GM23338 (cell line): ENCODE data around the gene APOM. TPM values are rescaled to one million over a fixed set of nuclear protein-coding genes. Genes with fewer than 3 reads are reported as not detected.

ENCODE experiments used
- ATAC-seq: fragments of 200-7000 bp; cut with Tn5 transposase; 3 replicates; pipeline ENCODE4 v1.9.1; 2020
- DNase-seq: peaks from one replicate; pipeline ENCODE4 v3.0.0-alpha.2; 2015; ENCODE audit warnings: low spot score
- H2AFZ ChIP-seq: fragments of 200-600 bp; sonication (generic); 2 replicates; pipeline ENCODE4 v1.8.0; 2016; ENCODE audit warnings: antibody characterized with exemption, mild to moderate bottlenecking, moderate library complexity
- H3F3A ChIP-seq: fragments of 200-600 bp; sonication (generic); replicated peaks from 2 replicates; pipeline ENCODE4 v1.8.0; 2017; ENCODE audit warnings: antibody characterized with exemption, mixed run types, low read depth
- H3K27ac ChIP-seq: fragments of 200-600 bp; sonication (generic); 2 replicates; pipeline ENCODE4 v1.6.1; 2016; ENCODE audit warnings: low read depth
- H3K27me3 ChIP-seq: fragments of 200-600 bp; sonication (generic); 2 replicates; pipeline ENCODE4 v1.8.0; 2016; ENCODE audit warnings: mild to moderate bottlenecking, mixed run types, moderate library complexity; ENCODE audit not compliant: insufficient read depth
- H3K36me3 ChIP-seq: fragments of 200-600 bp; sonication (generic); 2 replicates; pipeline ENCODE4 v1.8.0; 2016; ENCODE audit warnings: mild to moderate bottlenecking; ENCODE audit not compliant: insufficient read depth
- H3K4me1 ChIP-seq: fragments of 200-600 bp; sonication (generic); 2 replicates; pipeline ENCODE4 v1.8.0; 2016; ENCODE audit warnings: mild to moderate bottlenecking, moderate library complexity; ENCODE audit not compliant: insufficient read depth
- H3K4me2 ChIP-seq: fragments of 200-600 bp; sonication (generic); 2 replicates; pipeline ENCODE4 v1.7.1; 2017; ENCODE audit warnings: mixed run types
- H3K4me3 ChIP-seq: fragments of 200-600 bp; sonication (generic); 2 replicates; pipeline ENCODE4 v1.6.1; 2016; ENCODE audit warnings: mixed run types
- H3K79me2 ChIP-seq: fragments of 200-600 bp; sonication (generic); replicated peaks from 2 replicates; pipeline ENCODE4 v1.8.0; 2017; ENCODE audit warnings: mild to moderate bottlenecking; ENCODE audit not compliant: insufficient read depth
- H3K9me2 ChIP-seq: fragments of 200-600 bp; sonication (generic); 2 replicates; pipeline ENCODE4 v1.8.0; 2017; ENCODE audit not compliant: insufficient read depth
- H4K20me1 ChIP-seq: fragments of 200-600 bp; sonication (generic); replicated peaks from 2 replicates; pipeline ENCODE4 v1.8.0; 2017; ENCODE audit warnings: mild to moderate bottlenecking; ENCODE audit not compliant: insufficient read depth
- H3K27ac Mint-ChIP-seq: 2 replicates; pipeline ENCODE4 v1.8.0; 2020; ENCODE audit warnings: inconsistent platforms, mild to moderate bottlenecking, moderate library complexity, mixed read lengths
- H3K27me3 Mint-ChIP-seq: 3 replicates; pipeline ENCODE4 v1.8.0; 2022; ENCODE audit warnings: low read depth, mild to moderate bottlenecking, moderate library complexity, mixed read lengths, inconsistent platforms; ENCODE audit not compliant: insufficient read depth, poor library complexity
- H3K36me3 Mint-ChIP-seq: 3 replicates; pipeline ENCODE4 v1.8.0; 2021; ENCODE audit warnings: low read depth, mild to moderate bottlenecking, inconsistent platforms, moderate library complexity, mixed read lengths
- H3K4me1 Mint-ChIP-seq: 3 replicates; pipeline ENCODE4 v1.8.0; 2020; ENCODE audit warnings: mild to moderate bottlenecking, inconsistent platforms, mixed read lengths
- H3K4me3 Mint-ChIP-seq: 3 replicates; pipeline ENCODE4 v1.8.0; 2021; ENCODE audit warnings: moderate library complexity, mild to moderate bottlenecking, inconsistent platforms, mixed read lengths
- H3K9me3 Mint-ChIP-seq: 3 replicates; pipeline ENCODE4 v1.8.0; 2020; ENCODE audit warnings: moderate library complexity, mild to moderate bottlenecking, inconsistent platforms, mixed read lengths
- CREB1 ChIP-seq: fragments of 250-450 bp; sonication (Bioruptor Pico); IDR thresholded peaks from 2 replicates; pipeline ENCODE4 v1.5.0; 2020; ENCODE audit warnings: low read depth, mild to moderate bottlenecking, moderate library complexity
- EZH2 ChIP-seq: fragments of 200-600 bp; sonication (generic); IDR thresholded peaks from one replicate; pipeline ENCODE4 v1.8.0; 2017; ENCODE audit warnings: antibody characterized with exemption, mild to moderate bottlenecking, low read depth; ENCODE audit not compliant: unreplicated experiment
- POLR2AphosphoS5 ChIP-seq: IDR thresholded peaks from 2 replicates; pipeline ENCODE4 v1.6.1; 2016; ENCODE audit warnings: antibody characterized with exemption, low read depth
- ZNF114 ChIP-seq: fragments of 250-450 bp; sonication (Bioruptor Pico); IDR thresholded peaks from 2 replicates; pipeline ENCODE4 v1.5.0; 2020; ENCODE audit warnings: mild to moderate bottlenecking, moderate library complexity
- polyA plus RNA-seq: library from polyadenylated mRNA; unstranded; fragments of >200 nt; fragmentation: Nextera tagmentation; extraction: Ambion mirVana; gene quantifications from 2 replicates; pipeline ENCODE4 v1.2.1, GENCODE V29; 2016
- total RNA-seq: library from RNA; depleted of rRNA; stranded (reverse); fragments of >200 nt; shearing (Covaris generic); gene quantifications from 2 replicates; pipeline ENCODE4 v1.2.3, GENCODE V29; 2014
- TF ChIP-seq, protein P1 (sequence below): IDR thresholded peaks from 2 replicates; pipeline ENCODE4 v1.6.1; 2016; ENCODE audit warnings: antibody characterized with exemption
- TF ChIP-seq, protein P2 (sequence below), 2 experiments: fragments of 200-600 bp in 1 of 2; sonication (generic) in 1 of 2; conservative IDR thresholded peaks; 2 replicates each; pipeline versions ENCODE4 v1.5.1 to v1.6.1; 2016 to 2017; ENCODE audit warnings: antibody characterized with exemption in 2 of 2, low read depth in 2 of 2, mild to moderate bottlenecking in 2 of 2, moderate library complexity in 1 of 2
- TF ChIP-seq, protein P3 (sequence below): IDR thresholded peaks from one replicate; pipeline ENCODE4 v1.6.1; 2018; ENCODE audit warnings: antibody characterized with exemption; ENCODE audit not compliant: unreplicated experiment

The APOM gene
- total and polyA plus RNA-seq, 2 experiments from 2014 or later, result 1.2 to 10.7 TPM

DNA sequence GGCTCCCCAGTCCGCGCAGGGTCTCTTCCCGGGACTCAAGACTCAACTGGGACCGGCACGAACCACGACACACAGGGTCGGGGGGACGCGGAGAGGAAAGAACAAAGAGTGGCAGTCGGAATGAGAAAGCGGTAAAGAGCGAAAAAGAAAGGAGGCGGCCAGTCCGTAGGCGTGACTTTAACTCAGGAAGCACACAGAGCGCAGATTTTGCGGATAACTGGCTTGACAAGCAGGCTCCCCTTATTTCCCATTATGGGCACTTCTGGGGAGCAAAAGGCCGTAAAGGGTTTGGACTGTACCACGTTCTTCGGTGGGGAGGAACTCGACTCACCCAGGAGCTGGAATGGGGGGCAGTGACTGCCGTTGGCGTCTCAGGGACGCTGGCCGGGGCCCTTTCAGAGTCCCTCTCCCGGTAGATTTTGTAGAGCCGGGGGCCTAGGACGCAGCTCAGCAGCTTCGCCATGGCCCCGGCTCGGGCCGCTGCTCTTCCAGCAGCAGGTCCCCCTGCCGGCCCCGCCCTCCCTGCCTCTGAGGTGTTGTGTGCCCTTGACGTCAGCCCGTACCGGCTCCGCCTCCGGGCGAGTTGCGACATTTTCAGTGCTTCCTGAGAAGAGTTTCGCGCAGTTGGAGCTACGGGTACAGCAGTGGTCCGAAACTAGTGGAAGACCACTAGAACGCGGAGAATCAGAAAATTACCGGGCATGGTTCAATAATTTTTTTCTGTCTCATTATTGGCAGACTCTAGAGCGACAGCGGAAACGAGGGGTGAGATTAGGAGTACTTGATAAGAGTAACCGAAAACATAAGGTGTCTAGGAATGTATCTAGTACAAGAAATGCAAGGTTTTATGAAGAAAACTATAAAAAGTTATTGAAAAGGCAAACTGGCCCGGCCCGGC is 47.4 kb downstream of the APOM start, which contains the start of gene ABHD16A:
TSS of gene ABHD16A (minus strand) at position 506 of the 898 bp plus-strand sequence. CDS start at position 463, 43 bp downstream.
- H3K4me1 ChIP-seq, result peaks cover 5% of the 10 kb centered on the region; the same call in 1 of the 2 replicates
- H3K27ac ChIP-seq, result peak within 1 kb of the TSS; percentile 89
- TF ChIP-seq, protein P1, sequence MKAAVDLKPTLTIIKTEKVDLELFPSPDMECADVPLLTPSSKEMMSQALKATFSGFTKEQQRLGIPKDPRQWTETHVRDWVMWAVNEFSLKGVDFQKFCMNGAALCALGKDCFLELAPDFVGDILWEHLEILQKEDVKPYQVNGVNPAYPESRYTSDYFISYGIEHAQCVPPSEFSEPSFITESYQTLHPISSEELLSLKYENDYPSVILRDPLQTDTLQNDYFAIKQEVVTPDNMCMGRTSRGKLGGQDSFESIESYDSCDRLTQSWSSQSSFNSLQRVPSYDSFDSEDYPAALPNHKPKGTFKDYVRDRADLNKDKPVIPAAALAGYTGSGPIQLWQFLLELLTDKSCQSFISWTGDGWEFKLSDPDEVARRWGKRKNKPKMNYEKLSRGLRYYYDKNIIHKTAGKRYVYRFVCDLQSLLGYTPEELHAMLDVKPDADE, result peak; percentile 63; the same call in 1 of the 2 replicates
- peak; percentile 88 for TF ChIP-seq CREB1 (CRISPR knock-in tag)
- no peak for TF ChIP-seq EZH2
- no peak for TF ChIP-seq ZNF114 (CRISPR knock-in tag)
- peak; percentile 85 for TF ChIP-seq POLR2AphosphoS5
- peaks cover 4% of the 10 kb centered on the region; the same call in 2 of the 3 replicates for H3K36me3 Mint-ChIP-seq
- peak within 1 kb of the TSS; percentile 96 for H3K4me3 Mint-ChIP-seq
- no peaks in the 10 kb centered on the region for H3K9me2 ChIP-seq
- H2AFZ ChIP-seq, result peak within 1 kb of the TSS; percentile 90
- peak within 1 kb of the TSS; percentile 95 for H3K27ac Mint-ChIP-seq
- H3K36me3 ChIP-seq, result no peaks in the 10 kb centered on the region
- peaks cover 14% of the 10 kb centered on the region for H3K79me2 ChIP-seq
- H3K27me3 ChIP-seq, result no peaks in the 10 kb centered on the region
- no peaks in the 10 kb centered on the region for H3K9me3 Mint-ChIP-seq
- peak within 1 kb of the TSS; percentile 80 for H3K4me3 ChIP-seq
- ATAC-seq (peak; percentile 95), DNase-seq (peak; percentile 99)
- H3K4me2 ChIP-seq, result peak within 1 kb of the TSS; percentile 86
- H3F3A ChIP-seq, result peaks cover 3% of the 10 kb centered on the region; the same call in 1 of the 2 replicates
- peaks cover 3% of the 10 kb centered on the region; the same call in 1 of the 2 replicates for H4K20me1 ChIP-seq
- peaks cover 10% of the 10 kb centered on the region for H3K4me1 Mint-ChIP-seq
- peaks cover 11% of the 10 kb centered on the region for H3K27me3 Mint-ChIP-seq

DNA sequence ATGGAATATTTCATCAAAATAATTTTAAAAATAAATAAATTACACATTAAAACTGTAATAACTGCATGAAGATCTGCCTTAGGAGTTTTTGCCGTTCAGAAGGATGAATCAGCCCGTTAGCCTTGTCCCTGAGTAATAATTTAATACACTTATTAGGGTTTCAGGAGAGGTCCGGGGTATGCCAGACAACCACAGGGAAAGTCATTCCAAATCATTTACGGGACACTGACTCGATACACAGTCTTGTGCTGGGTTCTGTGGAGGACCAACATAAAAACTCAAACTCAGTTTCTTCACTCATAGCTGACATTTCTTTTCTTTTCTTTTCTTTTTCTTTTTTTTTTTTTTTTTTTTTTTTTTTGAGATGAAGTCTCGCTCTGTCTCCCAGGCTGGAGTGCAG is 50.2 kb downstream of the APOM start:
- H3K4me1 Mint-ChIP-seq, result peaks cover 13% of the 10 kb centered on the region
- no peak overlapping the region for H3K4me3 Mint-ChIP-seq

More for the DNA sequence above, 50.2 kb downstream of the APOM start:
- Histone ChIP-seq H3K9me2 (no peaks in the 10 kb centered on the region), H4K20me1 (0 out of 2 replicates have a peak, but pooled peaks cover 3% of the 10 kb centered on the region), H3K4me1 (peaks cover 5% of the 10 kb centered on the region; the same call in 1 of the 2 replicates), H3K4me3 (no peak overlapping the region), H3K27me3 (no peaks in the 10 kb centered on the region), H3K79me2 (peaks cover 13% of the 10 kb centered on the region; the same call in 1 of the 2 replicates), H3K36me3 (no peaks in the 10 kb centered on the region), H3F3A (peaks cover 3% of the 10 kb centered on the region; the same call in 1 of the 2 replicates), H3K27ac (no peak overlapping the region), H3K4me2 (no peak overlapping the region), H2AFZ (no peak overlapping the region)
- Mint-ChIP-seq H3K9me3 (no peaks in the 10 kb centered on the region), H3K27me3 (peaks cover 14% of the 10 kb centered on the region), H3K36me3 (no peaks in the 10 kb centered on the region; the same call in 2 of the 3 replicates), H3K27ac (no peak overlapping the region)
- DNase-seq (no peak), ATAC-seq (no peak)
- TF ChIP-seq, protein P2, sequence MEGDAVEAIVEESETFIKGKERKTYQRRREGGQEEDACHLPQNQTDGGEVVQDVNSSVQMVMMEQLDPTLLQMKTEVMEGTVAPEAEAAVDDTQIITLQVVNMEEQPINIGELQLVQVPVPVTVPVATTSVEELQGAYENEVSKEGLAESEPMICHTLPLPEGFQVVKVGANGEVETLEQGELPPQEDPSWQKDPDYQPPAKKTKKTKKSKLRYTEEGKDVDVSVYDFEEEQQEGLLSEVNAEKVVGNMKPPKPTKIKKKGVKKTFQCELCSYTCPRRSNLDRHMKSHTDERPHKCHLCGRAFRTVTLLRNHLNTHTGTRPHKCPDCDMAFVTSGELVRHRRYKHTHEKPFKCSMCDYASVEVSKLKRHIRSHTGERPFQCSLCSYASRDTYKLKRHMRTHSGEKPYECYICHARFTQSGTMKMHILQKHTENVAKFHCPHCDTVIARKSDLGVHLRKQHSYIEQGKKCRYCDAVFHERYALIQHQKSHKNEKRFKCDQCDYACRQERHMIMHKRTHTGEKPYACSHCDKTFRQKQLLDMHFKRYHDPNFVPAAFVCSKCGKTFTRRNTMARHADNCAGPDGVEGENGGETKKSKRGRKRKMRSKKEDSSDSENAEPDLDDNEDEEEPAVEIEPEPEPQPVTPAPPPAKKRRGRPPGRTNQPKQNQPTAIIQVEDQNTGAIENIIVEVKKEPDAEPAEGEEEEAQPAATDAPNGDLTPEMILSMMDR (conservative IDR thresholded peaks at IDR 0.05; ENCODE audit: low read depth in 2 of 2), result no peak
- TF ChIP-seq, protein P1, result no peak
- TF ChIP-seq, protein P3, sequence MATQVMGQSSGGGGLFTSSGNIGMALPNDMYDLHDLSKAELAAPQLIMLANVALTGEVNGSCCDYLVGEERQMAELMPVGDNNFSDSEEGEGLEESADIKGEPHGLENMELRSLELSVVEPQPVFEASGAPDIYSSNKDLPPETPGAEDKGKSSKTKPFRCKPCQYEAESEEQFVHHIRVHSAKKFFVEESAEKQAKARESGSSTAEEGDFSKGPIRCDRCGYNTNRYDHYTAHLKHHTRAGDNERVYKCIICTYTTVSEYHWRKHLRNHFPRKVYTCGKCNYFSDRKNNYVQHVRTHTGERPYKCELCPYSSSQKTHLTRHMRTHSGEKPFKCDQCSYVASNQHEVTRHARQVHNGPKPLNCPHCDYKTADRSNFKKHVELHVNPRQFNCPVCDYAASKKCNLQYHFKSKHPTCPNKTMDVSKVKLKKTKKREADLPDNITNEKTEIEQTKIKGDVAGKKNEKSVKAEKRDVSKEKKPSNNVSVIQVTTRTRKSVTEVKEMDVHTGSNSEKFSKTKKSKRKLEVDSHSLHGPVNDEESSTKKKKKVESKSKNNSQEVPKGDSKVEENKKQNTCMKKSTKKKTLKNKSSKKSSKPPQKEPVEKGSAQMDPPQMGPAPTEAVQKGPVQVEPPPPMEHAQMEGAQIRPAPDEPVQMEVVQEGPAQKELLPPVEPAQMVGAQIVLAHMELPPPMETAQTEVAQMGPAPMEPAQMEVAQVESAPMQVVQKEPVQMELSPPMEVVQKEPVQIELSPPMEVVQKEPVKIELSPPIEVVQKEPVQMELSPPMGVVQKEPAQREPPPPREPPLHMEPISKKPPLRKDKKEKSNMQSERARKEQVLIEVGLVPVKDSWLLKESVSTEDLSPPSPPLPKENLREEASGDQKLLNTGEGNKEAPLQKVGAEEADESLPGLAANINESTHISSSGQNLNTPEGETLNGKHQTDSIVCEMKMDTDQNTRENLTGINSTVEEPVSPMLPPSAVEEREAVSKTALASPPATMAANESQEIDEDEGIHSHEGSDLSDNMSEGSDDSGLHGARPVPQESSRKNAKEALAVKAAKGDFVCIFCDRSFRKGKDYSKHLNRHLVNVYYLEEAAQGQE, result no peak
